Right renal cortex interstitium (tissue), 3 donors: Measurements from ENCODE around the gene NTN4. TPM values are rescaled to one million over a fixed set of nuclear protein-coding genes. Genes with fewer than 3 reads are reported as not detected.
"Not testable (repeated sequence)": the region's sequence is repeated elsewhere in the genome, so short reads cannot be mapped to it uniquely, and the experiment has no call there.

Experiments used
- DNase-seq, 3 donors: peaks; one replicate each; pipeline ENCODE4 v3.0.0-alpha.2; 2013; ENCODE audit warnings: low read depth in 3 of 3, low spot score in 2 of 3
- polyA plus RNA-seq, 3 donors: library from polyadenylated mRNA; unstranded; fragments of 120-200 nt; gene quantifications; one replicate each; pipeline ENCODE4 v1.2.1, GENCODE V29; 2013; ENCODE audit not compliant: insufficient read length in 3 of 3

Gene NTN4
- polyA plus RNA-seq, 3 donors: 99.0 to 133 (median 114) TPM

GRCh38 chr12:95759718-95760117, 30.8 kb downstream of the NTN4 start:
- no peak for DNase-seq

GRCh38 chr12:95759039-95759438, 31.5 kb downstream of the NTN4 start:
- no peak for DNase-seq

- DNase-seq: no peak
Measured at GRCh38 chr12:95756362-95756761, 34.2 kb downstream of the NTN4 start.

DNA sequence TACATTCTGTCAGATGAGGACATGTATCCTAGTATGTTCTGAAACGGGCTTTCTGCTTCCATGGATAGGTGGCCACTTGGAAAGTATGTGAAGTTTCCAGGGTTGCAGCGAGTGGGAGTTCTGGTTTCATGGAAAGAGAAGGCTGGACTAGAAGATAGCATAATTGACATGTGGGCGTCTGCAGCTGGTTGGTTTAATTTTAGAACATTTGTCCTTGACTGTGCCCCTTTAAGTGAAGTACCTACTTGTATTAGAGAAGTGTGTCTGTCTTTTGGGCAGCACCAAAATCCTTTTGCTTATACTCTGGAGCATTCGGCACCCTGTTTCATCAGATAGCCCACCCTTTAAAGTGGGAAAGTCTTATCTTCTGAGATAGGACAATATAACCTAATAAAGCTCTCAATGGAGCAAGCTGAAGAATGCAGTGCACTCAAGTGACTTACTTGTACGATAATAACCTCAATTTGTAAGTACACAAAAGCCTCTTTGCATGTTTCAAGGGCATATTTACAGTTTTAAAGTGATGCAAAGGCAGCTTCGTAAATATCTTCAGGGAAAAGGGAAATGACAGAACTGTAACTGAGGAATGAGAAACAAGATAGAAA, 35.2 kb downstream of the NTN4 start:
- DNase-seq: no peak

DNA sequence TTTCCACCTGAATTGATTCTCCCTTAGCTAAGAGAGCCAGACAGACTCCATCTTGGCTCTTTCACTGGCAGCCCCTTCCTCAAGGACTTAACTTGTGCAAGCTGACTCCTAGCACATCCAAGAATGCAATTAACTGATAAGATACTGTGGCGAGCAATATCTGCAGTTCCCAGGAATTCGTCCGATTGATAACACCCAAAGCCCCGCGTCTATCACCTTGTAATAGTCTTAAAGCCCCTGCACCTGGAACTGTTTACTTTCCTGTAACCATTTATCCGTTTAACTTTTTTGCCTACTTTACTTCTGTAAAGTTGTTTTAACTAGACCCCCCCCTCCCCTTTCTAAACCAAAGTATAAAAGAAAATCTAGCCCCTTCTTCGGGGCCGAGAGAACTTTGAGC, 44.5 kb downstream of the NTN4 start:
- DNase-seq: not testable (repeated sequence)

GRCh38 chr12:95742586-95742985, 48.0 kb downstream of the NTN4 start:
- DNase-seq: no peak

DNA sequence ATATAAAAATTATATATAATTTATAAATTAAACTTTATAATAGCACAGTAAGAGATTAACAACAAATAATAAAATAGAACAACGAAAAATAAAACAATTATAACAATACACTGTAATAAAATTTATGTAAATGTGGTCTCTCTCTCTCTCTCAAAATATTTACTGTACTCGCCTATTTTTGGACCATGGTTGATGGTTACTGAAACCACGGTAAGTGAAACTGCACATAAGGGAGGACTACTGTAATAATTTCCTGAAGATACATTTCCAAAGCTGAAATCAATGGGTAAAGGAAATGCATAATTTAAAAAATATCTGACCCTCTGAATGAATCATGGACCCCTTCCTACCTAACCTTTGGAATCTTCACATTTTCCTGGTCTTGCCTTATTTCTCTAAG, 48.9 kb downstream of the NTN4 start:
- DNase-seq: no peak

DNA sequence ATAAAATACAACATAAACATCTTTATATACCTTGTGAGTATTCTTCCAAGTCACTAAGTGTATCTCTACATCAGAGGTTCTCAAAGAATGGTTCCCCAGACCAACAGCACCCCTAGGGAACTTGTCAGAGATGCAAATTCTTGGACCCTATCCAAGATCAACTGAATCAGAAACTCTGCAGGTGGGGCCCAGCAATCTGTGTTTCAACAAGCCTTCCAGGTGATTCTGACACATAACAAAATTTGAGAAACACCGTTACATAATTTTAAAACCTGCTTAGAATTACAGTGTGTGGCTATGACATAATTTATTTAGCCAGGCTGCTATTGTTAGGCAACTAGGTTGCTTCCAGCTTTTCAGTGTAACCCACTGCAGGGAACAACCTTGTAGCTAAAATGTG, 49.8 kb downstream of the NTN4 start:
- no peak for DNase-seq

GRCh38 chr12:95739561-95740313, 50.8 kb downstream of the NTN4 start:
- no peak for DNase-seq

GRCh38 chr12:95738024-95738611, 52.4 kb downstream of the NTN4 start:
- DNase-seq: no peak

GRCh38 chr12:95736631-95737030, 53.9 kb downstream of the NTN4 start:
- no peak for DNase-seq

DNA sequence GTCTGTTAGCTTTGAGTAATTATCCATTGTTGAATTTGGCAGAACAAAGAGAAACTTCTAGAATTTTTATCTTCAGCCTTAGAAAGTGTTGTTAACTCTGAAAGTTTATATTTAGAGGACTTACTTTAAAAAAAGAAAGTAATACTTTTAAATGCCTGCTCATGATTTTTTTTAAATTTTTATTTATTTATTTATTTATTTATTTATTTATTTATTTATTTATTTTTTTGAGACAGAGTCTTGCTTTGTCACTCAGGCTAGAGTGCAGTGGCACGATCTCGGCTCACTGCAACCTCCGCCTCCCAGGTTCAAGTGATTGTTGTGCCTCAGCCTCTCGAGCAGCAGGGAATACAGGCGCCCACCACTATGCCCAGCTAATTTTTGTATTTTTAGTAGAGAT, 54.8 kb downstream of the NTN4 start:
- DNase-seq: not testable (repeated sequence)

DNA sequence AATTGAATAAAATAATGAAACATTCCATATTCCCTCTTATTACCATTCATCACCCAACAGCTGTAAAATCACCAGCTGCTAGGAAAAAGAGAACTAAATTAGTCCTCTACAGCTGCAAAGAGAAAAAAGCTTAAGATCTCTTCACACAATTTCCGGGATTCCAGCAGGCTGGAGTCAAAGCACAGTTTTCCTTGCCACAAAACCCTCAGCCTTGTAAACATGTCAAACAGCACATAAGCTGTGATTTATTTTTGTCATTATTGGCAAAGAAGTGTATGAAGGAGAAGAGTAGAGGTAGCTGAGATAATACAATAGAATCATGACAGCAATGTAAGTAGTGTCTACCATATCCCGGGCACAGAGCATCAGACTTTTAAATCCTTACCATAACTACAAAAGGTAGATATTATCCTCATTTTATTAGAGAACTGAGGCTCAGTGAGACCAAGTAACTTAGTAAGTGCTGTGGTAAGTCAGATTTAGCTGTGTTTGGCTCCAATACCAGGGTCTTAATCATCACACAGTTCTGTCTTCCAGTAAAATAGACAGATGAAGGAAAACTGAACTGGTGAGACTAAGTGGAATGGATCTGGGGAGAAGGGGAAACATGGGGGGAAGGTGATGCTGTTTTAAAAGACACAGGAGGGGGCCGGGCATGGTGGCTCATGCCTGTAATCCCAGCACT, 57.3 kb downstream of the NTN4 start:
- peak; percentile 23 to 41 (median 30) for DNase-seq

- no peak for DNase-seq
Measured at GRCh38 chr12:95731519-95731958, 59.0 kb downstream of the NTN4 start.

DNA sequence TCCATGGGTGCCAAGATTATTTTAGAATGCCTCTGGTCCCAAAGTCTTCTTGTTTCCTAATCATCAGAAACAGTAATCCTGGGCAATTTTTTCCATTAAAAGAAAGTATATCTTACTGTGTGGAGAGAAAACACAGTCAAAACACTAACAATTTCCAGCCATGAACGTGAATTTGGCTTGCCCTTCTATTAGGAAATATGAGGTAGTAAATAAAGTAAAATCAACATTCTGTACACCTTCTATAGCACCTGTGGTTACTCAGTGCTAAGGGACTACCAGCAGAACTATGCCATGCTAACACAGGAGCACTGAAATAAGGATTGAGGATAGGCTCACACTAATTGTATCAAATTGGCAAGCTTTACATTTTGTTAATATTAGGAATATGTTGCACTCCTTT, 60.1 kb downstream of the NTN4 start:
- no peak for DNase-seq

- DNase-seq: no peak
Measured at GRCh38 chr12:95726903-95727302, 63.7 kb downstream of the NTN4 start.

GRCh38 chr12:95724767-95725166, 65.8 kb downstream of the NTN4 start:
- DNase-seq: no peak

- no peak for DNase-seq
Measured at GRCh38 chr12:95723693-95724384, 66.7 kb downstream of the NTN4 start.

DNA sequence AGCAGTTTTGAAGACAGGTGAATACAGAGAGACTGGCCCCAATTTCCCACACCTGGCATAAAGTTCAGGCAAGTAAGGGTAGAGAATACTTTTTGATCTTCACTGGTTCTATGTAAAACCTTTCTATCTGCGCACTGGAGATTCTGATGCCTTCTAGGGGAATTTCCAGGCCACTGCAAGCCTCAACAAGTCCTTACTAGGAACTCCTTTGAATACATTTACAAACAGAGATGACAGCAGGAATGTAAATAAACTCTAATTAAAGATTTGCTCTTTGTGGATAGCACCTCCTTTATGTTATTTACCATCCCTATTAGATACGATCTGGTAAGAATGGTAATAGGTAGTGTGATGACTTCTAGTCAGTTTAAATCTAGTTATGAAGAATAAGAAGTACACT, 69.2 kb downstream of the NTN4 start:
- no peak for DNase-seq

GRCh38 chr12:95720146-95720545, 70.4 kb downstream of the NTN4 start:
- DNase-seq: no peak

- DNase-seq: no peak
Measured at GRCh38 chr12:95718772-95719171, 71.8 kb downstream of the NTN4 start.
